ENCODE results near the gene RGMA.

Gene RGMA

DNA sequence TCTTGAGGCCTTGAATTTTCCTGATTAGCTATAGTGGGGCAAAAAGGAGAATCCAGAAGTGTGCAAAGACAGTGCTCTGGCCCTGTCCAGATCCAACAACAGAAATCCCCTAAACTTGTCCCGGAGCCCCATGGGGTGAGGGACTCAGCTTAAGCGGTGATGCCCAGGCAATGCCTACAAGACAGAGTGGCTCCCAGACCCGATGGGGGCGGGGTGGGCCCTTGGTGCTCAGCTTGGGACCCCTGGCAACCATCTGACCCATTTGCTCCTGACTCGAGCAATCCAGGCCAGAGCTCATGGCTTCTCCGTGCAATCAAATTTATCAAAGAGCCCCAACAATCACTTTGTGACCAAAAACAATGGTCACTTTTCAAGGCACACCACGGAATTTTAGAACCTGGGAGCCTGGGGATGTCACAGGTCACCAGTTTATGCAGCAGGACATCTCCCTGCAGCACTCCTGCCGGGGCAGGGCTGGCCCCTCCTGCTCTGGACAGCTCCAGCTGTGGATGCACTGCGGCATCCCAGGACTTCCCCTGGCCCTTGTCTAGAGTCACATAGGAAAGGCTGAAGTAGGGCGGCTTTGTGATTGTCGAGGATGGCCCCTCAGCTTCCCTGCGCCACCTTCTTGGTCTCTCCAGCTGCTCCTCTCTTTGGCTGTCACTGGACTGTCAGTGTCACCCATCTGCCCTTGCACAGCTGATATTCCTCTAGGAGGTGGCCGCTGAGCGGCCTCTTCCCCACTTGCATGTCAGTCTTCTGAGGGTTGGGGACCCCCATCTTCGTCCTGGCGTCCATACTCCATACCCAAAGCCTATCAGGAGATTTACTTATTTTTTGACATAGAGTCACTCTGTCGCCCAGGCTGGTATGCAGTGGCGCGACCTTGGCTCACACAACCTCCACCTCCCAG lies 28.4 kb downstream of the RGMA start:
- peaks cover 11% of the 10 kb centered on the region for H3K27me3 Mint-ChIP-seq (ENCODE audit: low read depth)
- peak overlapping the region in 2 of 3 experiments; percentile 38 to 75 for H3K27ac Mint-ChIP-seq
- TF ChIP-seq CTCF (IDR thresholded peaks at IDR 0.05; ENCODE audit: unreplicated experiment in 3 of 3), result no peak
- peak overlapping the region in 2 of 3 experiments; percentile 17 to 27 for H3K4me3 Mint-ChIP-seq
- H3K36me3 Mint-ChIP-seq (ENCODE audit: low read depth), result peaks cover 21% of the 10 kb centered on the region
- H3K9me3 Mint-ChIP-seq, result no peaks in the 10 kb centered on the region
- peaks cover 79% of the 10 kb centered on the region for H3K4me1 Mint-ChIP-seq

GRCh38 chr15:93059442-93059841 lies 29.6 kb downstream of the RGMA start:
- Mint-ChIP-seq H3K9me3 (no peaks in the 10 kb centered on the region), H3K36me3 (ENCODE audit: low read depth) (peaks cover 16% of the 10 kb centered on the region), H3K27me3 (ENCODE audit: low read depth) (peaks cover 11% of the 10 kb centered on the region), H3K4me1 (peaks cover 71% of the 10 kb centered on the region), H3K4me3 (peak overlapping the region in 2 of 3 experiments; percentile 16 to 22), H3K27ac (peak overlapping the region in 2 of 3 experiments; percentile 57 to 66)
- TF ChIP-seq CTCF (IDR thresholded peaks at IDR 0.05; ENCODE audit: unreplicated experiment in 3 of 3), result no peak

DNA sequence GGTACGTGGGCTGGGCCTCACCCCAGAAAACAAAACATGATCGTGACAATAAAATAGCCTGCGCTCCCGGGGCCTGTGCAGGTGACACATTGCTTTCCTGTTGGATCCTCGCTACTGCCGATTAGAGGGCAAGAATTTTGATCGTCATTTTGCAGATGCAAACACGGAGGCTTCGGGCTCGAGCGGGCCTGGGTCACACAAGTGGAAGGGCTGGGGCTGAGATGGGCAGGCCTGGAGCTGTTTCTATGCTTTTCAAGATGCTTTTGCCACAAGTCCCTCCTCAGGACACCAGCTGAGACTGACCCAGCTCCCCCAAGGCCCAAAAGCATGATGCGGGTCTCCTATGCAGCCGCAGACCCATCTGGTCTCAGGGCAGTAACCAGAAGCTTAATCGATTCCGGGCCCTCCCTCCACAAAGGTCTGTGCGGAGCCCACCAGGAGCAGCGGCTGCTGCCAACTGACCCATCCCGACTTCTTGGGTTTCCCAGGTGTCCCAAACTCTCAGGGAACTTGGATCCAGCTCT lies 30.0 kb downstream of the RGMA start:
- peaks cover 69% of the 10 kb centered on the region for H3K4me1 Mint-ChIP-seq
- H3K36me3 Mint-ChIP-seq (ENCODE audit: low read depth), result peaks cover 18% of the 10 kb centered on the region
- no peaks in the 10 kb centered on the region for H3K9me3 Mint-ChIP-seq
- peak overlapping the region in 1 of 3 experiments; percentile 6 for H3K27ac Mint-ChIP-seq
- no peak for TF ChIP-seq CTCF (IDR thresholded peaks at IDR 0.05; ENCODE audit: unreplicated experiment in 3 of 3)
- no peak overlapping the region for H3K4me3 Mint-ChIP-seq
- H3K27me3 Mint-ChIP-seq (ENCODE audit: low read depth), result peaks cover 8% of the 10 kb centered on the region

DNA sequence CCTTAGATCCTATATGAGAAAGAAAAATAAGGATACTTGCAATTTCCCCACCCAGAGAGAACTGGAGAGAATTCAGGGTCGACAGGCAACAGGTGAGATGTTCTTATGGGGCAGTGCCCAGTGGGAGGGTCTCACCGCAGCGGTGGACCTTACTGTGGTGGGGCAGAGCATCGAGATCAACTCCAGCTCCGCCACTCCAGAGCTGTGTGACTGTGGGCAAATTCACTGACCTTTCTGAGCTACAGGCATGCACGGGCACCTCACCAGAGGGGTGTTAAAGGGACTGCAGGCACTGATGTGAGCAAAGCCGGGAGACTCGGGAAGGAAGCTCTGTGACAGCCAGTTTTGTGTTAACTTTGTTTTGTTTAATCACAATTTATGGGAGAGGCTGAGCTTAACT lies 30.9 kb downstream of the RGMA start:
- no peak overlapping the region for H3K4me3 Mint-ChIP-seq
- no peaks in the 10 kb centered on the region for H3K9me3 Mint-ChIP-seq
- TF ChIP-seq CTCF (IDR thresholded peaks at IDR 0.05; ENCODE audit: unreplicated experiment in 3 of 3), result no peak
- peaks cover 63% of the 10 kb centered on the region for H3K4me1 Mint-ChIP-seq
- peaks cover 24% of the 10 kb centered on the region for H3K36me3 Mint-ChIP-seq (ENCODE audit: low read depth)
- peaks cover 6% of the 10 kb centered on the region for H3K27me3 Mint-ChIP-seq (ENCODE audit: low read depth)
- H3K27ac Mint-ChIP-seq, result peak overlapping the region in 1 of 3 experiments; percentile 21

- Mint-ChIP-seq H3K4me3 (no peak overlapping the region), H3K27ac (peak overlapping the region in 1 of 3 experiments; percentile 21), H3K27me3 (ENCODE audit: low read depth) (peaks cover 6% of the 10 kb centered on the region), H3K4me1 (peaks cover 58% of the 10 kb centered on the region), H3K36me3 (ENCODE audit: low read depth) (peaks cover 28% of the 10 kb centered on the region), H3K9me3 (no peaks in the 10 kb centered on the region)
- TF ChIP-seq CTCF (IDR thresholded peaks at IDR 0.05; ENCODE audit: unreplicated experiment in 3 of 3), result no peak
Observed at GRCh38 chr15:93057618-93058017, 31.4 kb downstream of the RGMA start.

Data from nephron (organoid).